GM13976 (cell line): ENCODE results near the gene PPP3CA.

ENCODE experiments used
- DNase-seq: peaks from one replicate; pipeline ENCODE4 v3.0.0; 2012; ENCODE audit warnings: low spot score
- in situ Hi-C: fragments of 300-500 bp; cut with MboI; formaldehyde crosslinking; loops from one replicate; pipeline ENCODE4 v1.12.0; 2022; ENCODE audit warnings: low sequenced_read_pairs, mixed read lengths, inconsistent platforms; ENCODE audit not compliant: unreplicated experiment
- TF ChIP-seq, protein P1 (sequence below): IDR thresholded peaks from 2 replicates; pipeline ENCODE4 v1.5.1; 2012; ENCODE audit warnings: borderline replicate concordance, mild to moderate bottlenecking; ENCODE audit not compliant: insufficient read depth; ENCODE audit errors: extremely low read depth, missing control alignments, control extremely low read depth

Gene PPP3CA

DNA sequence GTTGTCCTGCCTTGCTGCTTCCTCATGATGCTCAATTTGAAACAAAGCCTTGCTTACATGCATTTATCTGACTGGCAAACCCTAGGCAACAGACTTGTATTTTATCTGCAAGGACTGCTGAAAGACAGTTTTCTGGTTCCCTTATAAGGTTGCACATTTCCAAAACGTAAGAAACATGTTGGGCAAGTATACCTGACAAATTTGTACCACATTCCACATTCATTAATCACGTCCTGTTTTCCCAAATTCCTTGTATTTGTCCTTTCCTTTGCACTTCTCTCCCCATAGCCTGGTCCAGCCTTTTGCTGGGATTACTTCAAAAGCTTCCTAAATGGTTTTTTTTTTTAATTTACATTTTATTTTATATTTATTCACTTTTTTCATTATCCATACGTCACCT is 310.1 kb downstream of the PPP3CA start:
- no peak for DNase-seq
- in situ Hi-C loops, result no loop called here
- TF ChIP-seq, protein P1, sequence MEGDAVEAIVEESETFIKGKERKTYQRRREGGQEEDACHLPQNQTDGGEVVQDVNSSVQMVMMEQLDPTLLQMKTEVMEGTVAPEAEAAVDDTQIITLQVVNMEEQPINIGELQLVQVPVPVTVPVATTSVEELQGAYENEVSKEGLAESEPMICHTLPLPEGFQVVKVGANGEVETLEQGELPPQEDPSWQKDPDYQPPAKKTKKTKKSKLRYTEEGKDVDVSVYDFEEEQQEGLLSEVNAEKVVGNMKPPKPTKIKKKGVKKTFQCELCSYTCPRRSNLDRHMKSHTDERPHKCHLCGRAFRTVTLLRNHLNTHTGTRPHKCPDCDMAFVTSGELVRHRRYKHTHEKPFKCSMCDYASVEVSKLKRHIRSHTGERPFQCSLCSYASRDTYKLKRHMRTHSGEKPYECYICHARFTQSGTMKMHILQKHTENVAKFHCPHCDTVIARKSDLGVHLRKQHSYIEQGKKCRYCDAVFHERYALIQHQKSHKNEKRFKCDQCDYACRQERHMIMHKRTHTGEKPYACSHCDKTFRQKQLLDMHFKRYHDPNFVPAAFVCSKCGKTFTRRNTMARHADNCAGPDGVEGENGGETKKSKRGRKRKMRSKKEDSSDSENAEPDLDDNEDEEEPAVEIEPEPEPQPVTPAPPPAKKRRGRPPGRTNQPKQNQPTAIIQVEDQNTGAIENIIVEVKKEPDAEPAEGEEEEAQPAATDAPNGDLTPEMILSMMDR, result no peak

- no peak for DNase-seq
- in situ Hi-C loops, result no loop called here
- TF ChIP-seq, protein P1, result no peak
Measured at GRCh38 chr4:101035487-101035886, 311.8 kb downstream of the PPP3CA start.

- in situ Hi-C loops, result no loop called here
- TF ChIP-seq, protein P1, result no peak
- DNase-seq, result no peak
Measured at GRCh38 chr4:101033986-101034385, 313.3 kb downstream of the PPP3CA start.

- DNase-seq, result no peak
- TF ChIP-seq, protein P1, result no peak
- in situ Hi-C loops, result no loop called here
Measured at GRCh38 chr4:101032541-101032940, 314.8 kb downstream of the PPP3CA start.

DNA sequence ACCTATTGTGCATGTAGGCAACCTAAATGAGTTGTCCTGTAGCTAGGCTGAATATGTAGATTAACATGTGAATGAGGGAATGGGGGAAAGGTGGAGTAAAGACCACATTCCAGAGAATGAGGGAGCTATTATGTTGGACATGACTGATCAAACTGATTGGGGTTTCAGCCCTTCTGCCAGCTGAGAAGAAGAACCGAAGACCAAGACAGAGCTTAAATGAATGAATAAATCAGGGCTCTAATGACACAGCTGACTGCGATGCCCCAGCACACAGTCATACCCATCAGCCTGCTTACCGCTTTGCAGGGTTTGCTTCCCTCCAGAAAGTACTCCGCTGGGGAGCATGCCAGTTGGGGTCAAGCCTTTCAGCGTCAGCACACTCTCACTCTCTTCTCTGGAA is 315.4 kb downstream of the PPP3CA start:
- no peak for DNase-seq
- in situ Hi-C loops, result no loop called here
- TF ChIP-seq, protein P1, result no peak

DNA sequence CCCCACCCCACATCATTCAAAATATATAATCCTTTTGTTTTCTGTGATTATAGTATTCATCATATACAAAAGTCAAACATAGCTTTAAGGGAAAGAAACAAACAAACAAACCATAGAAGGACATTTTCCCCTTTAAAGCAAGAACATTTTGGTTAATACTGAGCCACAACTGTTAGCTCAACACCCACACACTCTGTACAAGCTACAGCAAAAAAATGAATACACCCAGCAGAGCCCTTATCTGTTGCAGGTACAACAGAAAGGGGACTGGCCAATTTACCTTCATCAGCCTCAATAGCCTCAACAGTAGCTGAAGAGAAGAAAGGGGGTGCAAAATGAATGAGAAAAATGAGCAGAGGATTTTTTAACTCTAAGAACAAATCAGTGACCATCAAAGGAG is 318.4 kb downstream of the PPP3CA start:
- in situ Hi-C loops, result no loop called here
- no peak for DNase-seq
- TF ChIP-seq, protein P1, result no peak

GRCh38 chr4:101027721-101028120 is 319.6 kb downstream of the PPP3CA start:
- no peak for DNase-seq
- in situ Hi-C loops, result no loop called here

More at GRCh38 chr4:101027721-101028120, 319.6 kb downstream of the PPP3CA start:
- TF ChIP-seq, protein P1, result no peak
